GM10266 (cell line): ENCODE measurements around the gene RCAN1.
A peak's percentile ranks its signal among the peaks of the same experiment; 100 is the strongest.
"Not testable (repeated sequence)": the region's sequence is repeated elsewhere in the genome, so short reads cannot be mapped to it uniquely, and the experiment has no call there.

ENCODE experiments used
- DNase-seq: peaks from one replicate; pipeline ENCODE4 v3.0.0; 2012; ENCODE audit errors: extremely low spot score
- CTCF ChIP-seq: IDR thresholded peaks from 2 replicates; pipeline ENCODE4 v1.5.1; 2012; ENCODE audit warnings: mild to moderate bottlenecking, low read depth; ENCODE audit not compliant: control insufficient read depth, insufficient read depth; ENCODE audit errors: missing control alignments

RCAN1 gene

GRCh38 chr21:34606051-34606450, 8.9 kb downstream of the RCAN1 start:
- no peak for DNase-seq
- TF ChIP-seq CTCF, result no peak

GRCh38 chr21:34604956-34605355, 10.0 kb downstream of the RCAN1 start:
- DNase-seq, result not testable (repeated sequence)

- no peak for DNase-seq
- TF ChIP-seq CTCF, result no peak
These were observed 10.4 kb downstream of the RCAN1 start for GRCh38 chr21:34604556-34604955.

- DNase-seq, result no peak
- TF ChIP-seq CTCF, result no peak
These were observed 11.2 kb downstream of the RCAN1 start for GRCh38 chr21:34603710-34604057.

GRCh38 chr21:34603002-34603709, 11.8 kb downstream of the RCAN1 start:
- peak; percentile 92 for TF ChIP-seq CTCF
- DNase-seq, result peak; percentile 75

- TF ChIP-seq CTCF, result no peak
These were observed 12.9 kb downstream of the RCAN1 start for GRCh38 chr21:34602061-34602460.

GRCh38 chr21:34599534-34600101, 15.3 kb downstream of the RCAN1 start:
- TF ChIP-seq CTCF, result no peak
- DNase-seq, result no peak

More at GRCh38 chr21:34602061-34602460, 12.9 kb downstream of the RCAN1 start:
- no peak for DNase-seq
